SU-DHL-6 (cell line): ENCODE data around the gene HMMR.

Experiments used
- CTCF ChIP-seq: fragments of 200-600 bp; sonication (generic); IDR thresholded peaks from one replicate; pipeline ENCODE4 v1.5.1; 2017; ENCODE audit warnings: antibody characterized with exemption, mild to moderate bottlenecking, low read length, moderate library complexity; ENCODE audit not compliant: insufficient read depth, poor library complexity, severe bottlenecking
- EZH2phosphoT487 ChIP-seq: fragments of 200-600 bp; sonication (generic), shearing (Covaris generic); conservative IDR thresholded peaks from 2 replicates; pipeline ENCODE4 v1.6.1; 2018; ENCODE audit warnings: mild to moderate bottlenecking, antibody characterized with exemption, low read length, moderate library complexity, mixed read lengths

GRCh38 chr5:163432544-163432943 is 27.9 kb upstream of the HMMR start:
- no peak for TF ChIP-seq CTCF
- no peak for TF ChIP-seq EZH2phosphoT487
